ENCODE data around the gene GPSM1. TPM values are rescaled to one million over a fixed set of nuclear protein-coding genes. Genes with fewer than 3 reads are reported as not detected.

The GPSM1 gene
- total and polyA plus RNA-seq, 9 of the 15 experiments (the other 6 are each of a cell fraction or from before 2014, with no cell fraction given) = 0.04 to 14.2 (median 3.1) TPM

GRCh38 chr9:136318111-136318775 lies 9.1 kb upstream of the GPSM1 start:
- Histone ChIP-seq H3K79me2 (ENCODE audit: control insufficient read depth, insufficient read depth, low read length) (no peaks in the 10 kb centered on the region), H3K36me3 (ENCODE audit: control insufficient read depth, insufficient read depth, low read length) (no peaks in the 10 kb centered on the region), H2AFZ (ENCODE audit: low read depth, low read length) (no peak overlapping the region), H3K27me3 (ENCODE audit: control insufficient read depth in 2 of 2, insufficient read depth in 2 of 2, low read length in 2 of 2) (peaks cover 13 to 42% of the 10 kb centered on the region in 2 experiments; a peak in 4 of 5 replicates), H4K20me1 (replicated peaks; ENCODE audit: control insufficient read depth, insufficient read depth, low read length) (no peaks in the 10 kb centered on the region; the same call in none of the 2 replicates), H3K4me3 (no peak overlapping the region), H3K27ac (ENCODE audit: extremely low read depth, low read depth, low read length) (no peak overlapping the region), H3K4me2 (ENCODE audit: insufficient read depth, low read length) (no peak overlapping the region), H3K9me1 (ENCODE audit: control insufficient read depth, insufficient read depth, low read length) (no peaks in the 10 kb centered on the region), H3K9me3 (replicated peaks; ENCODE audit: control insufficient read depth, insufficient read depth, low read depth, low read length) (peaks cover 7% of the 10 kb centered on the region), H3K9ac (ENCODE audit: insufficient read depth in 1 of 2, low read depth in 2 of 2, low read length in 2 of 2) (no peak overlapping the region), H3K4me1 (replicated peaks in 1 of 2; ENCODE audit: control insufficient read depth in 2 of 2, insufficient read depth in 2 of 2, low read length in 2 of 2) (peaks cover 0 to 28% of the 10 kb centered on the region in 2 experiments; a peak in 2 of 5 replicates)
- ChIA-PET POLR2A (no interaction called here), CTCF (ENCODE audit: low intra/inter-chr PET ratio) (no interaction called here)
- no TSS peak for BruUV-seq (replicated peaks)
- in situ Hi-C loops (cut with MboI) (no loop called here), intact Hi-C loops (cut with micrococcal nuclease) (no loop called here)
- DNase-seq (ENCODE audit: extremely low read depth in 1 of 4, low spot score in 3 of 4) (no peak), FAIRE-seq (no peak), ATAC-seq (no peak)
- 16% methylated on average over 19 of the region's 21 CpGs for WGBS (ENCODE audit: insufficient coverage, low coverage, missing lambda C conversion rate)
- TF ChIP-seq ZNF324 (CRISPR knock-in tag; IDR thresholded peaks at IDR 0.05) (no peak), IRF1 (CRISPR knock-in tag; IDR thresholded peaks at IDR 0.05; ENCODE audit: borderline replicate concordance) (no peak), HMGXB4 (CRISPR knock-in tag; IDR thresholded peaks at IDR 0.05) (no peak), DMBX1 (CRISPR knock-in tag; IDR thresholded peaks at IDR 0.05; ENCODE audit: borderline replicate concordance) (no peak), ZNF592 (IDR thresholded peaks at IDR 0.05) (no peak), MYBL2 (IDR thresholded peaks at IDR 0.05; ENCODE audit: low read depth) (no peak), MYBL2 (CRISPR knock-in tag; IDR thresholded peaks at IDR 0.05; ENCODE audit: borderline replicate concordance) (no peak), MCM7 (IDR thresholded peaks at IDR 0.05) (no peak), POLR2H (tag; IDR thresholded peaks at IDR 0.05; ENCODE audit: low read depth) (no peak), L3MBTL2 (IDR thresholded peaks at IDR 0.05) (no peak), ZNF707 (CRISPR knock-in tag; conservative IDR thresholded peaks at IDR 0.05) (no peak), ZZZ3 (IDR thresholded peaks at IDR 0.05) (no peak), DDX20 (tag; IDR thresholded peaks at IDR 0.05; ENCODE audit: low read depth) (no peak), RBM34 (IDR thresholded peaks at IDR 0.05; ENCODE audit: borderline replicate concordance, insufficient read depth, low read length) (no peak), ELF4 (CRISPR knock-in tag; IDR thresholded peaks at IDR 0.05) (no peak), NR3C1 (CRISPR knock-in tag; IDR thresholded peaks at IDR 0.05) (no peak), ASH1L (IDR thresholded peaks at IDR 0.05; ENCODE audit: borderline replicate concordance, low read depth, partially characterized antibody) (no peak)

Measured in K562 (cell line).